SU-DHL-6 (cell line): ENCODE measurements around the gene ZRSR2.

ENCODE experiments used
- H2AFZ ChIP-seq: fragments of 200-600 bp; sonication (generic); 2 replicates; pipeline ENCODE4 v1.6.1; 2014; ENCODE audit warnings: low read depth, mild to moderate bottlenecking, moderate library complexity, mixed read lengths, antibody characterized with exemption, low read length; ENCODE audit not compliant: severe bottlenecking
- H3F3A ChIP-seq: fragments of 200-600 bp; shearing (Covaris generic); 2 replicates; pipeline ENCODE4 v1.6.0; 2016; ENCODE audit warnings: antibody characterized with exemption, mild to moderate bottlenecking; ENCODE audit not compliant: insufficient read depth
- H3K27ac ChIP-seq: fragments of 200-600 bp; sonication (generic); 2 replicates; pipeline ENCODE4 v1.5.1; 2016; ENCODE audit warnings: low read depth, mild to moderate bottlenecking, low read length, moderate library complexity, mixed read lengths
- H3K27me3 ChIP-seq: fragments of 200-600 bp; sonication (generic), shearing (Covaris generic); 2 replicates; pipeline ENCODE4 v1.6.0; 2014; ENCODE audit warnings: mild to moderate bottlenecking, low read length
- H3K36me3 ChIP-seq: fragments of 200-600 bp; sonication (generic); 2 replicates; pipeline ENCODE4 v1.6.1; 2014; ENCODE audit warnings: mild to moderate bottlenecking, low read length, mixed read lengths
- H3K4me2 ChIP-seq: fragments of 300-600, 200-600 bp; shearing (Covaris generic), sonication (generic); 2 replicates; pipeline ENCODE4 v1.6.0; 2014; ENCODE audit warnings: low read length, low read depth, mild to moderate bottlenecking; ENCODE audit not compliant: poor library complexity, severe bottlenecking
- H3K4me3 ChIP-seq: fragments of 200-600 bp; sonication (generic); 2 replicates; pipeline ENCODE4 v1.5.1; 2014; ENCODE audit warnings: antibody characterized with exemption, low read length, mild to moderate bottlenecking, mixed read lengths; ENCODE audit not compliant: insufficient read depth, poor library complexity, severe bottlenecking
- H3K79me2 ChIP-seq: fragments of 200-600 bp; sonication (generic); 2 replicates; pipeline ENCODE4 v1.6.1; 2014; ENCODE audit warnings: mild to moderate bottlenecking, low read length, moderate library complexity; ENCODE audit not compliant: insufficient read depth
- H3K9ac ChIP-seq: fragments of 200-600 bp; sonication (generic); 2 replicates; pipeline ENCODE4 v1.7.0; 2014; ENCODE audit warnings: mild to moderate bottlenecking, low read length
- H3K9me2 ChIP-seq: fragments of 200-600 bp; sonication (generic); replicated peaks from 2 replicates; pipeline ENCODE4 v1.6.1; 2014; ENCODE audit warnings: low read length; ENCODE audit not compliant: insufficient read depth
- H3K9me3 ChIP-seq: fragments of 200-600 bp; sonication (generic); 2 replicates; pipeline ENCODE4 v1.6.1; 2014; ENCODE audit warnings: low read length, mixed read lengths; ENCODE audit not compliant: insufficient read depth
- H4K20me1 ChIP-seq: fragments of 200-600 bp; sonication (generic); 2 replicates; pipeline ENCODE4 v1.6.1; 2014; ENCODE audit warnings: low read depth, mild to moderate bottlenecking, antibody characterized with exemption, low read length, moderate library complexity, mixed read lengths
- EZH2phosphoT487 ChIP-seq: fragments of 200-600 bp; sonication (generic), shearing (Covaris generic); conservative IDR thresholded peaks from 2 replicates; pipeline ENCODE4 v1.6.1; 2018; ENCODE audit warnings: mild to moderate bottlenecking, antibody characterized with exemption, low read length, moderate library complexity, mixed read lengths
- TF ChIP-seq, protein P1 (sequence below): fragments of 200-600 bp; sonication (generic); IDR thresholded peaks from one replicate; pipeline ENCODE4 v1.5.1; 2017; ENCODE audit warnings: antibody characterized with exemption, mild to moderate bottlenecking, low read length, moderate library complexity; ENCODE audit not compliant: insufficient read depth, poor library complexity, severe bottlenecking

The ZRSR2 gene

GRCh38 chrX:15790769-15791290 lies 546 bp downstream of the ZRSR2 start:
- Histone ChIP-seq H3K9ac (peak overlapping the region; percentile 89), H3K9me3 (no peaks in the 10 kb centered on the region), H3K27ac (peak overlapping the region; percentile 78), H3K9me2 (no peaks in the 10 kb centered on the region), H4K20me1 (no peaks in the 10 kb centered on the region), H3K79me2 (peaks cover 26% of the 10 kb centered on the region; the same call in 1 of the 2 replicates), H3K4me2 (peak overlapping the region; percentile 72), H3F3A (no peaks in the 10 kb centered on the region), H2AFZ (peak overlapping the region; percentile 91), H3K36me3 (no peaks in the 10 kb centered on the region), H3K4me3 (peak overlapping the region; percentile 88), H3K27me3 (no peaks in the 10 kb centered on the region)
- no peak for TF ChIP-seq EZH2phosphoT487

DNA sequence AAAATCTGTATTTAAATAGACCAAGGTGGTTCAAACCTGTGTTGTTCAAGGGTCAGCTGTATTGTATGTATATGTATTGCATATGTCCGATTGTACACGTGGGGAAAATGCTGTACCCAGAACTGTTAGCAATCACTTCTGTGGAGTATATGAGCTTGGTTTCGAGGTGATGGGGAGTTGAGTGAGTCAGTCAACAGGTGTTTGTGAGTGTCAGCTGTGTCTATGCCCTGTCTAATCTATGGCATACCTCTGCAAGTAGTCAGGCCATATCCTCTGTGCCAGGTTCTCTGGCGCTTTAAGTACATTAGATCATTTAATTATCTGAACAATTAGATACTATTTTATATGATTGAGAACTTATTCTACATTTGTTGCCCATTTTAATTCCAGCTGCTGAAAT lies 7.4 kb downstream of the ZRSR2 start:
- no peak overlapping the region for H3K9ac ChIP-seq
- H3K36me3 ChIP-seq = no peaks in the 10 kb centered on the region; the same call in 1 of the 2 replicates
- no peaks in the 10 kb centered on the region for H4K20me1 ChIP-seq
- no peak overlapping the region for H3K4me2 ChIP-seq
- no peak overlapping the region for H2AFZ ChIP-seq
- no peaks in the 10 kb centered on the region for H3K9me3 ChIP-seq
- no peak overlapping the region for H3K27ac ChIP-seq
- no peak overlapping the region for H3K4me3 ChIP-seq
- TF ChIP-seq EZH2phosphoT487 = no peak
- TF ChIP-seq, protein P1, sequence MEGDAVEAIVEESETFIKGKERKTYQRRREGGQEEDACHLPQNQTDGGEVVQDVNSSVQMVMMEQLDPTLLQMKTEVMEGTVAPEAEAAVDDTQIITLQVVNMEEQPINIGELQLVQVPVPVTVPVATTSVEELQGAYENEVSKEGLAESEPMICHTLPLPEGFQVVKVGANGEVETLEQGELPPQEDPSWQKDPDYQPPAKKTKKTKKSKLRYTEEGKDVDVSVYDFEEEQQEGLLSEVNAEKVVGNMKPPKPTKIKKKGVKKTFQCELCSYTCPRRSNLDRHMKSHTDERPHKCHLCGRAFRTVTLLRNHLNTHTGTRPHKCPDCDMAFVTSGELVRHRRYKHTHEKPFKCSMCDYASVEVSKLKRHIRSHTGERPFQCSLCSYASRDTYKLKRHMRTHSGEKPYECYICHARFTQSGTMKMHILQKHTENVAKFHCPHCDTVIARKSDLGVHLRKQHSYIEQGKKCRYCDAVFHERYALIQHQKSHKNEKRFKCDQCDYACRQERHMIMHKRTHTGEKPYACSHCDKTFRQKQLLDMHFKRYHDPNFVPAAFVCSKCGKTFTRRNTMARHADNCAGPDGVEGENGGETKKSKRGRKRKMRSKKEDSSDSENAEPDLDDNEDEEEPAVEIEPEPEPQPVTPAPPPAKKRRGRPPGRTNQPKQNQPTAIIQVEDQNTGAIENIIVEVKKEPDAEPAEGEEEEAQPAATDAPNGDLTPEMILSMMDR = no peak
- H3F3A ChIP-seq = no peaks in the 10 kb centered on the region
- peaks cover 26% of the 10 kb centered on the region for H3K79me2 ChIP-seq
- no peaks in the 10 kb centered on the region for H3K27me3 ChIP-seq
- no peaks in the 10 kb centered on the region for H3K9me2 ChIP-seq

DNA sequence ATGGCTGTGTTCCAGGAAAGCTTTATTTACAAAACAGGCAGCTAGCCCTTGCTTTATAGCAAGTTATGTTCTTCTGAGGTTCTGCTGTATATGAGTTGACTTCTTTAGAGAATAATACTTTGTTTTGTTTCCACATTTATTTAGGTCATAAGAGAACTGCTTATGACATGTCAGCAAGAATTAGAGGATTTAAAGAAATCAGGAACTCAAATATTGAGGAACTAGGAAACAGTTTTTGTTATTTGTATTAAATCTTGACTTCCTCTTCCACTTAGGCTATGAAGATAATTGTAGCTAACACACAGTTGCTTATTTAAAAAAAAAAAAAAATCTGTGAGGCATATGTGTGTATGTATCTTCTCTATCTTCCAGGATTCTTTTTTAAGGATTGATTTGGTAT lies 14.3 kb downstream of the ZRSR2 start:
- Histone ChIP-seq H2AFZ (no peak overlapping the region), H3K79me2 (no peaks in the 10 kb centered on the region), H3K9me2 (no peaks in the 10 kb centered on the region), H3K9ac (no peak overlapping the region), H3K4me2 (no peak overlapping the region), H3K4me3 (no peak overlapping the region), H3K27ac (no peak overlapping the region), H4K20me1 (no peaks in the 10 kb centered on the region), H3K36me3 (no peaks in the 10 kb centered on the region; the same call in 1 of the 2 replicates), H3F3A (no peaks in the 10 kb centered on the region), H3K9me3 (no peaks in the 10 kb centered on the region), H3K27me3 (no peaks in the 10 kb centered on the region)
- no peak for TF ChIP-seq EZH2phosphoT487
- TF ChIP-seq, protein P1 = no peak

DNA sequence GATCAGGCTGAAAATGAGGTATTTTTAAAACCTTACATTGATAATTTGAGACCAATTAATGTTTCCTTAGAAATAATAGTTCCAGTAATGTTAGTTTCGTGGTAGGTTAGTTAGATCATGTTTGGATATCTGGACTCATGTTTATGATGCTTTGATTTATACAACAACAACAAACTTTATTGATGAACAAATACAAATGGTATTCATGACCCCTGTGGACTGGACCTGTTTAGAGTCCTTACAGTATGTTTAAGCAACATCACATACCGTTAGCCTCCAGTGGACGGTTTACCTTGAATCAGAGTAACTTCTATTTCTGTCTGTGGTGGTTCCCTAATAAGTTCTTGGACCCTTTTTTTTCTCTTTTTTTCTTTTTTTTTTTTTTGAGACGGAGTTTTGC lies 18.0 kb downstream of the ZRSR2 start:
- H3K79me2 ChIP-seq = no peaks in the 10 kb centered on the region
- no peak for TF ChIP-seq EZH2phosphoT487
- TF ChIP-seq, protein P1 = no peak
- H4K20me1 ChIP-seq = no peaks in the 10 kb centered on the region
- no peaks in the 10 kb centered on the region for H3K9me3 ChIP-seq
- no peaks in the 10 kb centered on the region for H3K27me3 ChIP-seq
- no peak overlapping the region for H3K27ac ChIP-seq
- H3K4me2 ChIP-seq = no peak overlapping the region
- H3K4me3 ChIP-seq = no peak overlapping the region
- no peaks in the 10 kb centered on the region for H3K9me2 ChIP-seq
- H3K9ac ChIP-seq = no peak overlapping the region
- H3K36me3 ChIP-seq = no peaks in the 10 kb centered on the region; the same call in 1 of the 2 replicates
- no peaks in the 10 kb centered on the region for H3F3A ChIP-seq
- H2AFZ ChIP-seq = no peak overlapping the region
